ENCODE measurements around the gene MYH7B.

The MYH7B gene

DNA sequence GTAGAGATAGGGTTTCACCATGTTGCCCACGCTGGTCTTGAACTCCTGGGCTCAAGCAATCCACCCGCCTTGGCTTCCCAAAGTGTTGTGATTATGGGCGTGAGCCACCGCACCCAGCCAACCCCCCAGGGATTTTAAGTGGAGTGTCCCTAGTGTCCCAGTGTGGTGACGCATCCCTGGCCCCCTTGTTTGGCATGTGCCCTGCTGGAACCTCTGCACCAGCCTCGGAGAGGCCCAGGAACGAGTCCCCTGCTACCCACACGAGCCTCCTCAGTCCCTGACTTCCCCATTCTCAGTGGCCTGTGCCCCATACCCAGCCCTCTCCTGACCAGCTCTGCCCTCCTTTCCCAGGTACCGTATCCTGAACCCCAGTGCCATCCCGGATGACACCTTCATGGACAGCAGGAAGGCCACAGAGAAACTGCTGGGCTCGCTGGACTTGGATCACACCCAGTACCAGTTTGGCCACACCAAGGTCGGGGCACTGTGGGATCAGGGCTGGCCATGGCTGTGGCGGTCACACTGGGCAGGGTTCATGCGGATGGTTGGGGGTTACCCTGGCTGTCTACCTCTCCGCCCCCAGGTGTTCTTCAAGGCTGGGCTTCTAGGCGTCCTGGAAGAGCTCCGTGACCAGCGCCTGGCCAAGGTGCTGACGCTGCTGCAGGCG lies 37.2 kb downstream of the MYH7B start:
- no peak for DNase-seq

DNA sequence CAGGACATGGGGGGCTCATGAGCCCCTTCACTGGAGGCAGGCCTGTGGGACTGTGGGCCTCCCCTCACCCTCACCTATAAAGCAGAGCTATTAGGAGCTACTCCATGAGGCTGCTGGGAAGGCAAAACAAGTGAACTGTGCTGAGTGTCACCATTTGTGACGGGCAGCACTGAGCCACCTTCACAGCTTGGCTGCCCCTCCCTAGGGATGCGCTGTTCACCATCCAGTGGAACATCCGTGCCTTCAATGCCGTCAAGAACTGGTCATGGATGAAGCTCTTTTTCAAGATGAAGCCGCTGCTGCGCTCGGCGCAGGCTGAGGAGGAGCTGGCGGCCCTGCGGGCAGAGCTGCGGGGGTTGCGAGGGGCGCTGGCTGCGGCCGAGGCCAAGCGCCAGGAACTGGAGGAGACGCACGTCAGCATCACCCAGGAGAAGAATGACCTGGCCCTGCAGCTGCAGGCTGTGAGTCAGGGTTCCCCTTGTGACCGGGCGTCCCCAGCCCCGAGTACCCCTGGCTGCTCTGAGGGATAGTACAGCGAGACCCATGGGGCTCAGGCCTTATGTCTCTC lies 38.4 kb downstream of the MYH7B start:
- DNase-seq, result no peak

DNA sequence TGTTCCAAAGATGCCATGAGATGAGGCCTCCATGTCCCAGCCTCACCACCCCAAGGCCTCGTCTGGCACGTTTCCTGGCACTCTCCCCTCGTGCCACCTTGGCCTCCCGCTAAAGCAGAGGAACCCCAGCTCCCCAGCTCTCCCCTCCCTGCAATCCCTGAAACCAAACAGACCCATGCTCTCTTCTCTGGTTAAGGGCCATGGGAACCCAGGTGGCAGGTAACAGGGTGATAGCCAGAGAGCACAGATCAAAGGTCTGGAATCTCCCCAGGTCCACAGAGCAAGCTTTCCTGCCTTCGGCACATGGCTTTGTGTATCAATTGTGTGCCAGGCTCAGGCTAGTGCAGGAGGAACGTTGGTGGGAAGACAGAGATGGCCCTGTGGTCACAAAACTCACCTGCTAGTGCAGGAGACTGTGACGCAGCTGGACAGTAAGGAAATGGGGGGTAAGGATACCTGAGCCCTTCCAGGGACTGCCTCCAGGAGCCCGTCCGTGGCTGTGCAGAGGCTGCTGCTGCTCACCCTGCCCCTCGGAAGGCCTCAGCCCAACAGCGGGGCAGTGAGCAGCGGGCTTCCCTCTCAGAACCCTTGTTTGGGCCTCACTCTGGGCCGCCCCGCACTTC lies 39.0 kb downstream of the MYH7B start:
- DNase-seq, result no peak

DNA sequence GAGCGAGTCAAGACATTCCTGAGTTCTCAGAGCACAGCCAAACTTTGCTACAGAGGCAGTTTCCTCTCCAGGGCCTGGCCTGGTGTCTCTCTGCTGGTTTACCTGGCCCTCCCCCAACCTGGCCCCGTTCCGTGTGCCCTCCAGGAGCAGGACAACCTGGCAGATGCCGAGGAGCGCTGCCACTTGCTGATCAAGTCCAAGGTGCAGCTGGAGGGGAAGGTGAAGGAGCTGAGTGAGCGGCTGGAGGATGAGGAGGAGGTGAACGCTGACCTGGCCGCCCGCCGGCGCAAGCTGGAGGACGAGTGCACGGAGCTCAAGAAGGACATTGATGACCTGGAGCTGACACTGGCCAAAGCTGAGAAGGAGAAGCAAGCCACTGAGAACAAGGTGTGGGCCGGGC lies 39.5 kb downstream of the MYH7B start:
- DNase-seq, result no peak

DNA sequence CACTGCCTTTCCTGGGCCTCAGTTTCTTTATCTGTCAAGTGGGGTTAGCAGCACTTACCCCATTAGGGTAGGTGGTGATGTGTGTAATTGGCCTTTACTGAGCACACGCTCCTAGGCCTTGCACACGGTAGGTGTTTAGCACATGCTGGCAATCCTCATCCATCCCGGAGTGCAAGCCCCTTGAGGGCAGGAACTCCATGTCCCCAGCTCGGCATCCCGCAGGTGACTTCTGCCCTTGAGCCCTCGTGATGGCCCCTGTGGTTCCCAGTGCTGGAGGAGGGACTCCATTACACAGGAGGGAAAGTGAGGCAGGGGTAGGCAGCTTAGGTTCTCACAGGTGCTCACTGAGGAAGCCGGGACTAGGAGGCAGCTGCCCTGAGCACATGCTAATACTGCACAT lies 40.0 kb downstream of the MYH7B start:
- no peak for DNase-seq

DNA sequence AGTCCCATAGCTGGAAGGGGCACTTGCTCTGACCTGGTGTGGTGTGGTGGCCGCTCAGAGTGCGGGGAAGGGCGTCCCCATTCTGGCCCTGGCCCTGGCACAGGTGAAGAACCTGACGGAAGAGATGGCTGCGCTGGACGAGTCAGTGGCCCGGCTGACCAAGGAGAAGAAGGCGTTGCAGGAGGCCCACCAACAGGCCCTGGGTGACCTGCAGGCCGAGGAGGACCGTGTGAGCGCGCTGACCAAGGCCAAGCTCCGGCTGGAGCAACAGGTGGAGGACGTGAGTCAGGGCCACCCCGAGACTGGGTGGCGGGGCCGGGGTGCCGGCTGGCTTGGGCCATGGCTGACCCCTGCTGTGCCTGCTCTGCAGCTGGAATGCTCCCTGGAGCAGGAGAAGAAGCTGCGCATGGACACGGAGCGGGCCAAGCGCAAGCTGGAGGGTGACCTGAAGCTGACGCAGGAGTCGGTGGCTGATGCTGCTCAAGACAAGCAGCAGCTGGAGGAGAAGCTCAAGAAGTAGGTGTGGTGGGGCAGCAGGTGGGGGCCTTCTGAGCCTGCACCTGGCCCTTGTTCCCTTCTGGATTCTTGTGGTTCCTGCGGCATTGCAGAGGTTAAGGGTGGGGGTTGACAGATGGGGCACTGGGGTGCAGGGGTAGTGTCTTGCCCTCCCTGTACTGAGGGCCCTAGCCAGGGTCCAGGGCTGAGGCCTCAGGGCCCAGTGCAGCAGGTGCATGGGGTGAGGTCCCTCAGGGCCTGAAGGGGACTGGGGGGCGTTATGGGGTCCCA lies 40.8 kb downstream of the MYH7B start:
- no peak for DNase-seq

DNA sequence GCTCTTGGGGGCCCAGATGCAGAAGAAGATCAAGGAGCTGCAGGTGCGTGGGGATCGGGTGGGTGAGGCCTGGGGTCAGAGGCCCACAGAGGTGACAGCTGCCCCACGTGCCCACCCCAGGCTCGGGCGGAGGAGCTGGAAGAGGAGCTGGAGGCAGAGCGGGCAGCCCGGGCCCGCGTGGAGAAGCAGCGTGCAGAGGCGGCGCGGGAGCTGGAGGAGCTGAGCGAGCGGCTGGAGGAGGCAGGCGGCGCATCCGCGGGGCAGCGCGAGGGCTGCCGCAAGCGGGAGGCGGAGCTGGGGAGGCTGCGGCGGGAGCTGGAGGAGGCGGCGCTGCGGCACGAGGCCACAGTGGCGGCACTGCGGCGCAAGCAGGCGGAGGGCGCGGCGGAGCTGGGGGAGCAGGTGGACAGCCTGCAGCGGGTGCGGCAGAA lies 41.5 kb downstream of the MYH7B start:
- no peak for DNase-seq

DNA sequence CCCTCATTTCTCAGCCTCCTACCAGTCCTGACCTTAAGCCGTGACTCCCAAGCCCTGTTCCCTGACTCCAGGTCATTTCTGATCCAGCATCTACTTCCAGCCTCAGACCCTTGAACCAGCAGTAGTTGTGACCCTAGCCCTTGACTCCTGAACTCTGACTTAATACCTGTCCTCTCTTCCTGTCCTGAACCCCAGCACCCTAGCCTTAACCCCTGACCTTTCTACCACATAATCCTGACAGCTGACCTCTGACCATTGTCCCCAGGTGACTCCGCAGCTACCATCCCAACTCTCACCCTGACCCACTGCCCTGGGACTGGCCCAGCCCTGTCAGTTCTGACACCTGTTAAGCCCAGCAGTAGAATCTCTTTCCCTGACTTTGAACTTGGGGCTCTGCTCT lies 42.1 kb downstream of the MYH7B start:
- DNase-seq, result no peak

DNA sequence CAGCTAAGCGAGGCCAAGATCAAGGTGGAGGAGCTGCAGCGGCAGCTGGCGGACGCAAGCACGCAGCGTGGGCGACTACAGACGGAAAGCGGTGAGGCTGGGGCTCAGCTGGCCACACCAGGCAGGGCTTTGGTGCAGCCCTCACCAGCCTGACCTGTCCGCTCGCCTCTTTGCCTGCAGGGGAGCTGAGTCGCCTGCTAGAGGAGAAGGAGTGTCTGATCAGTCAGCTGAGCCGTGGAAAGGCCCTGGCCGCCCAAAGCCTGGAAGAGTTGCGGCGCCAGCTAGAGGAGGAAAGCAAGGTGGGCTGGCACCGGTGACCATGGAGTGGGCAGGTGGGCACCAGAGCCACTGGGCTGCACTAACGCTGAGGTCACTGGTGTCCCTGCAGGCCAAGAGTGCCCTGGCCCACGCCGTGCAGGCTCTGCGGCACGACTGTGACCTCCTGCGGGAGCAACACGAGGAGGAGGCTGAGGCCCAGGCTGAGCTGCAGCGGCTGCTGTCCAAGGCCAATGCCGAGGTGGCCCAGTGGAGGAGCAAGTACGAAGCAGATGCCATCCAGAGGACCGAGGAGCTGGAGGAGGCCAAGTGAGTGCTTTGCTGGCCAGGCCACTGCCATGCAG lies 42.8 kb downstream of the MYH7B start:
- DNase-seq, result no peak

DNA sequence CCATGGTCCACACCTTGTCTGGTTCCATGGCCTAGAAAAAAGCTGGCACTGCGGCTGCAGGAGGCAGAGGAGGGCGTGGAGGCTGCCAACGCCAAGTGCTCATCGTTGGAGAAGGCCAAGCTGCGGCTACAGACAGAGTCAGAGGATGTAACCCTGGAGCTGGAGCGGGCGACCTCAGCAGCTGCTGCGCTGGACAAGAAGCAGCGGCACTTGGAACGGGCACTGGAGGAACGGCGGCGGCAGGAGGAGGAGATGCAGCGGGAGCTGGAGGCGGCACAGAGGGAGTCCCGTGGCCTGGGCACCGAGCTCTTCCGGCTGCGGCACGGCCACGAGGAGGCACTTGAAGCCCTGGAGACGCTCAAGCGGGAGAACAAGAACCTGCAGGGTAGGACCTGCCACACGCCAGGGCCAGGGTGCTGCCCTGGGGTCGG lies 43.4 kb downstream of the MYH7B start:
- DNase-seq, result no peak

DNA sequence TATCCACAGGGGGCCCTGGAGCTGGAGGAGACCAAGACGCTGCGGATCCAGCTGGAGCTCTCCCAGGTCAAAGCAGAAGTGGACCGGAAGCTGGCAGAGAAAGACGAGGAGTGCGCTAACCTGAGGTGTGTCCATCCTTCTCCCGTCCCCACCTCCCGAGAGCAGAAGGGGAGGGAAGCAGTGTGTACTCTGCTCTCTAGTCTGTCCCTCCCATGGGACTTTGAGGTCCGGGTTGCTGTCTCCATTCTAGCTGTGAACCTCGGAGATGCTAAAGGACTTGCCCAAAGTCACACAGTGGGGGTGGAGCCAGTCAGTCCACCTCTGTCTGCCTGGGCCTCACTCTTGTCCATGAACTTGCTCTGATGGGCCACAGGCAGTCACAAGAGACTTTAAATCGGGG lies 44.1 kb downstream of the MYH7B start:
- DNase-seq, result no peak

DNA sequence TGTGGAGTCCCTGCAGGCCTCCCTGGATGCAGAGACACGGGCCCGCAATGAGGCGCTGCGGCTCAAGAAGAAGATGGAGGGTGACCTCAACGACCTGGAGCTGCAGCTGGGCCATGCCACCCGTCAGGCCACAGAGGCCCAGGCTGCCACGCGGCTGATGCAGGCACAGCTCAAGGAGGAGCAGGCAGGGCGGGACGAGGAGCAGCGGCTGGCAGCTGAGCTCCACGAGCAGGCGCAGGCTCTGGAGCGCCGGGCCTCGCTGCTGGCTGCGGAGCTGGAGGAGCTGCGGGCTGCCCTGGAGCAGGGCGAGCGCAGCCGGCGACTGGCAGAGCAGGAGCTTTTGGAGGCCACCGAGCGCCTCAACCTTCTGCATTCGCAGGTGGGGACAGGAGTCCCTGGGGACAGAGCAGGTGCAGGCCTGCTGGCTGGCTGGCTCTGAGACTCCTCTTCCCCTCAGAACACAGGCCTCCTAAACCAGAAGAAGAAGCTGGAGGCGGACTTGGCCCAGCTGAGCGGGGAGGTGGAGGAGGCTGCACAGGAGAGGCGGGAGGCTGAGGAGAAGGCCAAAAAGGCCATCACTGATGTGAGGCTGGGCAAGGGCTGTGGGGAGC lies 44.7 kb downstream of the MYH7B start:
- no peak for DNase-seq

DNA sequence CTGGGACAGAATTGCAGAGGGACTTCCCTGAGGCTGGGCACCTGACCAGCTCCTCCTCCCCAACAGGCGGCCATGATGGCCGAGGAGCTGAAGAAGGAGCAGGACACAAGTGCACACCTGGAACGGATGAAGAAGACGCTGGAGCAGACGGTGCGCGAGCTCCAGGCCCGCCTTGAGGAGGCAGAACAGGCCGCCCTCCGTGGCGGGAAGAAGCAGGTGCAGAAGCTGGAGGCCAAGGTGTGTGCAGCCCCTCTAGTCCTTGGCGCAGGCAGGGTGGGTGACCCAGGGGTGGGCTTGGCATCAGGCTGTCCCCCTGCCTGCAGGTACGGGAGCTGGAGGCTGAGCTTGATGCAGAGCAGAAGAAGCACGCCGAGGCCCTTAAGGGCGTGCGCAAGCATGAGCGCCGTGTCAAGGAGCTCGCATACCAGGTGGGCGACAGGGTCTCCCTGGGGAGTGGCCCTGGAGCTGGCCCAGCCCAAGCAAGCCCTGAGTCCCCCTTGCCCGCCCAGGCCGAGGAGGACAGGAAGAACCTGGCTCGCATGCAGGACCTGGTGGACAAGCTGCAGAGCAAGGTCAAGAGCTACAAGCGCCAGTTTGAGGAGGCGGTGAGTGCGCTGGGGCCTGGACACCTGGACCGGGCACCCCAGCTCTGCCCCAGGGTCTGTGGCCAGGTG lies 45.4 kb downstream of the MYH7B start:
- DNase-seq, result no peak

DNA sequence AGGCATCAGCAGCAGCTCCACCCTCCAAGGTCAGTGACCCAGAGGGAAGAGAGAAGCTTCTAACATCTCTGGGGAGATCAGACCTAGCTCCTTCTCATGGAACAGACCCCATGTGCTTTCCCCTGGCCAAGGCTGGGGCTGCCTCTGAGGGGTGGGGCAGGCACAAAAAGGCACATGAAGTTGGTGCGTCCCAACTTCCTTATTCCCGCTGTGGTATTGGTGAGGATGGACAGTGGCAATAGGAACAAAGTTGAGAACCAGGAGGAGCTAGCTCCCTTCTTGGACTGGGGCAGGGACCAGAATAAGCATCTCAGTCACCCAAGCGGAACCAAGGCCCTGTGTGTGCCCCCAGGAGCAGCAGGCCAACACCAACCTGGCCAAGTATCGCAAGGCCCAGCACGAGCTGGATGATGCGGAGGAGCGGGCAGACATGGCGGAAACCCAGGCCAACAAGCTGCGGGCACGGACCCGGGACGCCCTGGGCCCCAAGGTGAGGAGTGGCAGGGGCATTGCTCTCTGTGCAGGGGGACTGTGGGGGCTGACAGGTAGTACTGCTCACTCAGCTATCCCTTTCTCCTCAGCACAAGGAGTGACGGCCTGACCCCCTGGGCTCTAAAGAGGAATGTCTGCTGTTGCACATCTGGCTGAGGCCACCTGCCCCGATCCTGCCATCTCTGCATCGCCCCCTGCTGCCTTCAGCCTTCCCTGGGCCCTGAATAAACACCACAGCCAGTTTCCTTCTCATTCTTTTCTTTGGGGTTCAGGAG lies 46.1 kb downstream of the MYH7B start:
- DNase-seq, result no peak

DNA sequence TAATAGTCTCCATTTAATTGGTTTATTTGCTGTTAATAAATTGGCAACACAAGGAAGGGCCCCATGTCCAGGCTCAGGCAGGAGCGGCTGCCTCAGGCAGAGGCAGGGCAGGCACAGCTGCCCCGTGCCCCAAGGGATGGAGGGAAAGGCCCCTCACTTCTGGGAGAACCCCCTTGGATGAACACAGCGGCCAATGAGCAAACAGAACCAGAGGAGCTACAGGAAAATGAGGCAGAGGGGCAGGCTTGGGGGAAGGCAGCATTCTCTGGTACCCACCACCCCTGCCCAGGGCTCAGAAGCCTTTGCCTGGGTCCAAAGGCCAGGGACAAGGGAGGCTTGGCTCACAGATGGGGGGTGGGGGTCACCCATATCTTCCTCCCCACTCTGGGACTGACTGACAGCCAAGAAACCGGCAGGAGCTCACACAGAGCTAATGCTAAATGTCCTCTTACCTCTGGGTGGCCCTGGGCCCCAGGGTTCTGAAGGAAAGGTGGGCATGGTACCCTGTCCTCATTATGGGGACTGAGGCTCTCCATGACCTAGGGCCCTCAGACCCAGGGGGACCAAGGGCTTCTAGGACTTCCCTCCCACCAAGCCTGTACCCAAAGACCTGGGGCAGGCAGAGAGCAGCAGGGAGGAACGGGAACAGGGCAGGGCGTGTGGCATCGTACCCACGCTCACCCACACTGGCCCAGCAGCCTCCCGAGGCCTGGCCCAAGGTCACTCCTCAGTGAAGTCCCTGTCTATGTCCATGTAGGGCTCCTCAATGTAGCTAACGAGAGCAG lies 47.0 kb downstream of the MYH7B start:
- DNase-seq, result no peak

DNA sequence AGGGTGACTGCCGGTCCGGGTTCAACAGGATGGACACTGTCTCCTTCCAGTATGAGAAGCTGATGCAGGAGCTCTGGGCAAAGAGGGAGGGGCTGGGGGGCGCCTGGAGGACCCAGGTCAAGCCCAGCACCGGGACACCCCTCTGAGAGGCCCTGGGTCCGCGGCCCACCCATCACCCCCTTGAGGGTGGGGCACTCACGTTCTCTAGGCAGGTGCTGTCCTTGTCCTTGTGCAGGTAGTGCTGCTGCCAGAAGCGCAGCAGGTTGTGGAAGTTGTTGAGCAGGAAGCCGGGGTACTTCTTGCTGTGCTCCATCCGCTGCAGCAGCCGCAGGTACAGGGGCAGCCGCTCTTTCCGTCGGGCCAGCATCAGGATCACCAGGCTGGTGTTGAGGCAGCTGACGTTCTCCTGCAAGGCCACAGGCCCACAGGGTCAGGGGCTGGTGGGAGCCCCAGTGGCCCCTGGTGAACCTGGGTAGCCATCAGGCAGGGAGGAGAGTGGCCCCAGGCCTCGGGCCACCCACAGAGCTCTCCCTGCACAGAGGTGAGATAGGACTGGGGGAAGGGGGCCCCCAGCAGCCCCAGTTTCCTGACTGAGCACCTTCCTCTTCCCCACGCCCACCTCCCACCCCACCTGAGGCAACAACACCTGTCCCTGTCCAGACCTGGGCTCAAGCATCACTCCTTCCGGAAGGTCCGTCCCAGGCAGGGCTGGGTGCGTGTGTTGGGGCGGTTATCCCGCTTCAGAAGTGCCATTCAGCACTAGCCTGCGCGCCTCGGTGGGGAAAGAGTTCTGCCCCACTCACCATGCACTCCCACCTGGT lies 47.8 kb downstream of the MYH7B start:
- DNase-seq, result no peak

DNA sequence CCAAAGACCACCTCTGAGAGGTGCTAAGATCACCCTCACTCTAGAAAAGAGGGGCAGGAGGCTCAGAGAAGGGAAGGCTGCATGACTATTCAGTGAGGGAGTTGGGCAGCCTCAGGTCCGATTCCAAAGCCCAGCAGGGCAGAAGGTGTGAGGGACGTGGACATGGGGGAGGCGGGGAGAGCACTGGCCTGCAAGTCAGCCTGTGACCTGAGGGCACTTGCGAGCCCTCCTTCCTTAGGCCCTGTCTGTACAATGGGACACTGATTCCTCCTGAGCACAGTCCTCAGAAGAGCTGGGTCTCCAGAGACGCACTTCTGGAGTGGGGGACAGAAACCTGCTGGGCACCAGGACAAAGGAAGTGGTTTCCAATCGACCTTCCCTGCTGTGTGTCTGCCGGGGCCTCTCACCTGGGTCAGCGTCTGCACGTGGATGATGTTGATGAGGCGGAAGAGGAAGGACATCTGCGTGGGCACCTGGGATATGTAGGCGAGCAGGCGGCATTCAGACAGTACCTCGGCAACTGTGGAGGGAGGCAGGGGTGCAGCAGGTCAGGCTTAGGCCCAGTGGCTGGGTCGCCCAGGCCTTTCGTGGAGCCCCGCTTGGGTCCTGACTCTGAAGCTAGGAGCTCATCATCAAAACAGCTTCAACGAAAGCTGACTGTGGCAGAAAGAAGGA lies 48.5 kb downstream of the MYH7B start:
- DNase-seq, result no peak

DNA sequence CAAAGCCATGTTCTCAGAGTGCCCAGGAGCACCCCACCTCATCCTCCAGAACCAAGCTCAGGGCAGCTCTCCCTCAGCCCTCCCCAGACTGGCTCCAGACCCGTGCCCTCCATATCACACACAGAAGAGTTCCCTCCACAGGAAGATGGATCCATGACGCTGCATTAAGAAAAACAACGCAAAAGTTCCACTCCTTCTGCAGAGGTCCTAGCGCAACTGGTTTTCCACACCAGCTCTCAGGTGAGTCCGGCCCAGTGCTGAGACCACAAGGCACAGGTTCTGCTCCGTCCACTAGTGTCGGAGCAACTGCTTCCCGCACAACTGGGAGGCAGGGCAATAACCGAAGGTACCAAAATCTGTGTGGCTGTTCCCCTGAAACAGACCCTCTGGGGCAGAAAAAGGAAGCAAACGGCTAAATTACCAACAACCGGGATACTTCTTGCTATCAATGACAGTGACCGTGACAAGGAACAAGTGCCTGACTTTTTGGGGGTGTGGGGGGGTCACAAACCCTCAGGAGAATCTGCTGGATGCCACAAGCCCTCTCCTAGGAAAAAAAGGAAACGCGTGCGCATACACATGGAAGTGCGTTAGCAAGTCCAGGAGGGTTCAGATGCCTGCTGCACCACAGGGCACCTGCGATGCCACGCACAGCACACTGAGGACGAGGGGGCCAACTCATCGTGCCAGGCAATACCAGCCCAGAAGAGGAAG lies 49.2 kb downstream of the MYH7B start:
- no peak for DNase-seq

Measured in fibroblast of skin of back (primary cell).